ENCODE results near the gene TCEAL7.

GRCh38 chrX:103309860-103310554, 20.0 kb upstream of the TCEAL7 start:
- no peak for TF ChIP-seq POLR2A (IDR thresholded peaks at IDR 0.05)
- no peak for TF ChIP-seq CTCF (IDR thresholded peaks at IDR 0.05)

Data from adrenal gland (tissue), 5 donors.